NCI-H2107 (cell line): ENCODE results near the gene GLRA1.
"Not testable (repeated sequence)": the region's sequence is repeated elsewhere in the genome, so short reads cannot be mapped to it uniquely, and the experiment has no call there.

Source experiments
- DNase-seq: peaks from one replicate; lab custom pipeline; 2025; lab: John Stamatoyannopoulos, UW

Gene GLRA1

GRCh38 chr5:151917904-151918303 is 6.7 kb downstream of the GLRA1 start:
- no peak for DNase-seq

- DNase-seq, result no peak
These were observed 11.2 kb downstream of the GLRA1 start for GRCh38 chr5:151913425-151913824.

- DNase-seq, result no peak
These were observed 12.3 kb downstream of the GLRA1 start for GRCh38 chr5:151912360-151912759.

GRCh38 chr5:151911011-151911410 is 13.6 kb downstream of the GLRA1 start:
- DNase-seq, result no peak

- no peak for DNase-seq
These were observed 15.0 kb downstream of the GLRA1 start for GRCh38 chr5:151909628-151910027.

- DNase-seq, result no peak
These were observed 18.4 kb downstream of the GLRA1 start for GRCh38 chr5:151906246-151906645.

DNA sequence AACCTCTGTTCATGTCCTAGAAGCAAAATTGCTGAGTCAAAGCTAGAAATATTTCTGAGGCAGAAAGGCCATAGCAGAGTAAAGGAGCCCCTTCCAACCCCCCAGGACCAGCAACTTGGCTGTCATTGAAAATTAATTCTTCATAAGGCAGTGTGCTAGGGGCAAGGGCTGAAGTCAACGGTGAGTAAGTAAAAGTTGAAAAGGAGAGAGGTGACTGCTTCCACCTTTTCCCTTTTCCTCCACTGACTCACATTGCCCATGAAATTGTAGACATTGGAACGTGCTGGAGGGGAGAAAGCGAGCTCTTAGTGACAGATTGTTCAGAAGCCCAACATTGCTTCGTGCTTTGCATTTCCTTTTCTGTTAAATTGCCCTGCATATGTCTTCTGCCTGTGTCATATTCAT is 19.1 kb downstream of the GLRA1 start:
- DNase-seq, result no peak

- DNase-seq, result no peak
These were observed 19.7 kb downstream of the GLRA1 start for GRCh38 chr5:151904909-151905308.

GRCh38 chr5:151904127-151904526 is 20.5 kb downstream of the GLRA1 start:
- DNase-seq, result no peak

DNA sequence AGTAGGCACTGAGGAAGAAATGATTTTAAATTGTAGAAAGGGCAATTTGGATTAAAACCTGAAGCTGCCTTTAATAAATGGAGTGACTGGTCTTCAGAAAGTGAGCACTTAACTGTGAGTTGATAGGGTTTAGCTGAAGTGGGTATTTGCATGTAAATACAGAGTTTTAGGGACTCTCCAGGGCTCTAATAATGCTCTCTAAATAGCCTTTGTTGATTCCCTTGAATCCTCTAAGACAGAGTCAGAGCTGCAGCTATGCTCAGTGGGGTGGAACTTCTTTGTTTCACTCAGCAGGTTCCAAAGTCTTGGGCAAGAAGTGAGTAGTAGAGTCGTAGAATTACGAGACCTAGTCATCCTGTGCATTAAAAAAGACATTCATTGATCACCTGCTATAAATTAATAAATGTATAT is 21.4 kb downstream of the GLRA1 start:
- DNase-seq, result no peak

- no peak for DNase-seq
These were observed 22.4 kb downstream of the GLRA1 start for GRCh38 chr5:151902215-151902614.

DNA sequence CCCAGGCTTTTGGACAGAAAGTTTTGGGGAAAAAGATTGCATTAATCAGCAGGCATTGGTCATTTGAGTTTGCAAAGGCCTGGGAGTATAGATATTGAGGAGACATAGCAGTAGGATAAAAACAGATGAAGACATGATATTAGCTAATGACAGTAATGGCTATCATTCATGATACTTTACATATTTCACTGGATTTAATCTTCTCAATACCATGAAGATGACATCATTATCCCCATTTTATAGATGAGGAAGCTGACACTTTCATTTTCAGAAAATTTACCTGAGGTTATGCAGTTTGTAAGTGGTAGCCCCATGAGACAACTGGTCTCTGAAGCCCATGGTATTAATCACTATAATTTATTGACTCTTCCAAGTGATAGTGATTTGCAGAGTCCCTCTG is 23.0 kb downstream of the GLRA1 start:
- DNase-seq, result no peak

GRCh38 chr5:151900891-151901290 is 23.8 kb downstream of the GLRA1 start:
- no peak for DNase-seq

GRCh38 chr5:151899399-151899798 is 25.3 kb downstream of the GLRA1 start:
- DNase-seq, result no peak

DNA sequence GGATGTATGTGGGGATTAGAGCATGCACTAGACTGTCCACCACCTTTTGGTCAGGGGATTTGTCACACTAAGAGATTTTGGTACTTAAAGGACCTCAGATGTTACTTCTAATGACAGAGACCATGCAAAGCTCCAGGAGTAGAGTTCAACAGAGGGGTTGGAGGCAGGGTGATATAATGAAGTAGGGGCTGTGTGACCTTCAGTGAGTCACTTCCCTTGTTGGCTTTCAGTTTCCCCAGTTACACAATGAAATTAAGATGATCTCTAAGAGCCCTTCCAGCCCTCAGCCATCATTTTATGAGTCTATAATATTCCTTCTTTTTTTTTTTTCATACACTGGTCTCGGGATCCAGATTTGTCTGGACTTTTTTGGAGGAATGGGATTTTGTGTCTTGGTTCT is 26.8 kb downstream of the GLRA1 start:
- no peak for DNase-seq

GRCh38 chr5:151897020-151897552 is 27.6 kb downstream of the GLRA1 start:
- DNase-seq, result no peak

DNA sequence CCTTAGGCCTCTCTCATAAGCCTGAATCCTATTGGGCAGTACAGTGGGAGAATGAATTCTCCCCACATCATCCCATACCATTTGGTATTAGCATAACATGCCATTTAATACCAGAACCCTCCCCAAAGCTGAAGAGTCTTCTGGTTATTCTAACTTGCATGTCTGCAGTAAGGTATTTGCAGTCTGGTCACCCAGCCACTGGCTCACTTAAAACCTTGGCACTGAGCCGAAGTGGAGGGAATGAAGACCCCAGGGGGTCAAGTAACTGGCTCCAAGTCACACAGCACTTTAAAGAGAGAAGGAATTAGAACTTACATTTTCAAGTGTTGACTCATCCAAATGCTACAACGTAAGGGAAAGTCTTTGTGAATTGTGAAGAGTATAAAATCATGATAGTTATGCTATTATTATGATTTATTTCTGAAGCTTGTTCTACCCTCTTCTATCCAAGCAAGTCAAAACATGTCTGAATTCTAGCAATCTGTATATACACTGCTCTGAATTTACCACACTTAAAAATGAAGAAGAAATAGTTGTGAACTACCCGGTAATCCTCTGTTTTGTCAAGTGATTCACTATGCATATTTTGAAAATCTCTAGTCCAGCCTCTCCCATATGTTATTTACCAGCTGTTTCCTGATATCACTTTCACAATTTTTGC is 28.5 kb downstream of the GLRA1 start:
- no peak for DNase-seq

GRCh38 chr5:151895660-151896030 is 29.0 kb downstream of the GLRA1 start:
- no peak for DNase-seq

- DNase-seq, result not testable (repeated sequence)
These were observed 31.2 kb downstream of the GLRA1 start for GRCh38 chr5:151893485-151893884.

GRCh38 chr5:151892393-151892792 is 32.3 kb downstream of the GLRA1 start:
- DNase-seq, result no peak

- no peak for DNase-seq
These were observed 34.4 kb downstream of the GLRA1 start for GRCh38 chr5:151890299-151890698.

GRCh38 chr5:151889614-151890013 is 35.0 kb downstream of the GLRA1 start:
- no peak for DNase-seq

GRCh38 chr5:151886546-151887275 is 37.9 kb downstream of the GLRA1 start:
- no peak for DNase-seq
